HCT116 (cell line): Measurements from ENCODE around the gene STAG3. TPM values are rescaled to one million over a fixed set of nuclear protein-coding genes. Genes with fewer than 3 reads are reported as not detected.

Experiments used
- ATAC-seq: fragments of 200-7000 bp; cut with Tn5 transposase; 2 replicates; pipeline ENCODE4 v1.9.1; 2020; ENCODE audit warnings: mild to moderate bottlenecking, moderate library complexity
- BruUV-seq: library from RNA; stranded (reverse); fragments of 400-500 nt; replicated peaks from 2 replicates; lab custom pipeline; 2021; lab: Mats Ljungman, UMichigan
- CTCF ChIA-PET: fragments of 300-600 bp; sonication (Branson Sonifier 250); formaldehyde crosslinking; loops from one replicate; lab custom pipeline; 2021; ENCODE audit warnings: antibody characterized with exemption; lab: Charles Lee
- POLR2A ChIA-PET: fragments of 300-600, 350-600 bp; sonication (Branson Sonifier 250); formaldehyde crosslinking; loops from one replicate; lab custom pipeline; 2021; ENCODE audit warnings: antibody characterized with exemption; lab: Charles Lee
- RAD21 ChIA-PET, 2 experiments: fragments of 300-600 bp; sonication (Branson Sonifier 250); formaldehyde crosslinking; loops; one replicate each; lab custom pipeline; 2023; ENCODE audit warnings: low total read pairs in 2 of 2; ENCODE audit not compliant: uncharacterized antibody in 2 of 2, unreplicated experiment in 2 of 2, low non-redundant PET in 1 of 2; lab: Charles Lee
- DNase-seq: peaks from one replicate; pipeline ENCODE4 v3.0.0-alpha.2; 2010; ENCODE audit warnings: low read depth, low spot score
- H2AFZ ChIP-seq: fragments of 200-600 bp; shearing (Covaris generic), sonication (generic); 2 replicates; pipeline ENCODE4 v1.6.1; 2017; ENCODE audit warnings: low read depth, mixed run types, mixed read lengths, antibody characterized with exemption, low read length; ENCODE audit not compliant: poor library complexity, severe bottlenecking
- H3K27ac ChIP-seq: 2 replicates; pipeline ENCODE4 v1.5.1; 2012; ENCODE audit warnings: low read depth, low read length
- H3K27me3 ChIP-seq: fragments of 200-600 bp; sonication (generic); 2 replicates; pipeline ENCODE4 v1.6.1; 2016; ENCODE audit warnings: mixed run types, low read length, mixed read lengths; ENCODE audit not compliant: insufficient read depth
- H3K36me3 ChIP-seq, 2 experiments: fragments of 200-500 bp in 1 of 2; fragments of 200-600 bp in 1 of 2; sonication (Bioruptor generic) in 1 of 2; sonication (generic) in 1 of 2; 2 replicates each; pipeline versions ENCODE4 v1.5.1 to v1.6.1; 2014 to 2016; ENCODE audit warnings: low read length in 2 of 2, inconsistent platforms in 1 of 2, mixed read lengths in 1 of 2, mixed run types in 1 of 2; ENCODE audit not compliant: insufficient read depth in 2 of 2, control insufficient read depth in 1 of 2
- H3K4me1 ChIP-seq, 2 experiments: fragments of 200-600 bp in 1 of 2; sonication (generic) in 1 of 2; 2 replicates each; pipeline versions ENCODE4 v1.5.1 to v1.6.1; 2012 to 2017; ENCODE audit warnings: low read length in 2 of 2, inconsistent platforms in 1 of 2, mild to moderate bottlenecking in 1 of 2, mixed read lengths in 1 of 2, mixed run types in 1 of 2, moderate library complexity in 1 of 2; ENCODE audit not compliant: insufficient read depth in 2 of 2, control insufficient read depth in 1 of 2
- H3K4me2 ChIP-seq: fragments of 200-600 bp; sonication (generic); 2 replicates; pipeline ENCODE4 v1.6.1; 2017; ENCODE audit warnings: mixed run types, low read length, mixed read lengths
- H3K4me3 ChIP-seq, 2 experiments: fragments of 200-600 bp in 1 of 2; sonication (generic) in 1 of 2; replicated peaks in 1 of 2; 2 replicates each; pipeline ENCODE4 v1.5.1; 2011 to 2016; ENCODE audit warnings: low read length in 2 of 2, control low read depth in 1 of 2, low read depth in 1 of 2, mild to moderate bottlenecking in 1 of 2, mixed read lengths in 1 of 2, mixed run types in 1 of 2
- H3K79me2 ChIP-seq: fragments of 200-600 bp; sonication (generic); 2 replicates; pipeline ENCODE4 v1.6.1; 2017; ENCODE audit warnings: mild to moderate bottlenecking, mixed run types, low read length, moderate library complexity, mixed read lengths; ENCODE audit not compliant: insufficient read depth
- H3K9ac ChIP-seq: fragments of 200-600 bp; sonication (generic); 2 replicates; pipeline ENCODE4 v1.6.1; 2016; ENCODE audit warnings: low read length, mixed read lengths
- H3K9me2 ChIP-seq: fragments of 200-600 bp; sonication (generic), shearing (Covaris generic); 2 replicates; pipeline ENCODE4 v1.6.1; 2017; ENCODE audit warnings: mixed run types, mild to moderate bottlenecking, moderate library complexity; ENCODE audit not compliant: insufficient read depth
- H3K9me3 ChIP-seq, 2 experiments: fragments of 200-500 bp in 1 of 2; fragments of 200-600 bp in 1 of 2; sonication (Bioruptor generic) in 1 of 2; sonication (generic) in 1 of 2; 2 replicates each; pipeline ENCODE4 v1.6.1; 2014 to 2017; ENCODE audit warnings: low read length in 2 of 2, mixed read lengths in 2 of 2, inconsistent platforms in 1 of 2, low read depth in 1 of 2, mild to moderate bottlenecking in 1 of 2, mixed run types in 1 of 2, moderate library complexity in 1 of 2; ENCODE audit not compliant: control insufficient read depth in 1 of 2, insufficient read depth in 1 of 2
- H4K20me1 ChIP-seq: fragments of 200-600 bp; sonication (generic), shearing (Covaris generic); 2 replicates; pipeline ENCODE4 v1.6.1; 2017; ENCODE audit warnings: mixed run types, mild to moderate bottlenecking, moderate library complexity; ENCODE audit not compliant: insufficient read depth
- CBX3 ChIP-seq: IDR thresholded peaks from 2 replicates; pipeline ENCODE4 v1.6.1; 2012; ENCODE audit warnings: low read depth
- CEBPB ChIP-seq: IDR thresholded peaks from 2 replicates; pipeline ENCODE4 v1.6.1; 2012; ENCODE audit warnings: low read depth
- EGR1 ChIP-seq: IDR thresholded peaks from 2 replicates; pipeline ENCODE4 v1.6.1; 2012; ENCODE audit warnings: low read depth
- ELF1 ChIP-seq: IDR thresholded peaks from 2 replicates; pipeline ENCODE4 v1.6.1; 2012; ENCODE audit warnings: low read depth, borderline replicate concordance
- EZH2 ChIP-seq: fragments of 200-600 bp; sonication (generic); IDR thresholded peaks from 2 replicates; pipeline ENCODE4 v1.6.1; 2017; ENCODE audit warnings: antibody characterized with exemption, mixed run types
- FOSL1 ChIP-seq: IDR thresholded peaks from 2 replicates; pipeline ENCODE4 v1.6.1; 2012; ENCODE audit warnings: low read depth
- JUND ChIP-seq: IDR thresholded peaks from 2 replicates; pipeline ENCODE4 v1.6.1; 2012
- RAD21 ChIP-seq: IDR thresholded peaks from 2 replicates; pipeline ENCODE4 v1.6.1; 2012; ENCODE audit warnings: low read depth, mild to moderate bottlenecking
- SIN3A ChIP-seq: IDR thresholded peaks from 2 replicates; pipeline ENCODE4 v1.6.1; 2012; ENCODE audit warnings: low read depth
- SP1 ChIP-seq: IDR thresholded peaks from 2 replicates; pipeline ENCODE4 v1.6.1; 2012; ENCODE audit warnings: low read depth
- TCF7L2 ChIP-seq: IDR thresholded peaks from 2 replicates; pipeline ENCODE4 v1.7.0; 2011; ENCODE audit warnings: borderline replicate concordance, inconsistent platforms; ENCODE audit not compliant: insufficient read depth, insufficient read length; ENCODE audit errors: extremely low read depth
- ZFX ChIP-seq: fragments of 450-650 bp; IDR thresholded peaks from 2 replicates; pipeline ENCODE4 v1.6.1; 2017
- intact Hi-C: fragments of 100-400 bp; cut with micrococcal nuclease; formaldehyde crosslinking; loops from 2 replicates; pipeline ENCODE4 v1.10.0; 2022
- total RNA-seq: library from RNA; stranded (reverse); gene quantifications from one replicate; pipeline ENCODE4 v1.2.1, GENCODE V29; 2021; ENCODE audit not compliant: unreplicated experiment
- TF ChIP-seq, protein P1 (sequence below): IDR thresholded peaks from 2 replicates; pipeline ENCODE4 v1.6.1; 2012
- TF ChIP-seq, protein P2 (sequence below): IDR thresholded peaks from 2 replicates; pipeline ENCODE4 v1.6.1; 2012
- TF ChIP-seq, protein P3 (sequence below): IDR thresholded peaks from 2 replicates; pipeline ENCODE4 v1.6.1; 2012; ENCODE audit warnings: low read depth

Gene STAG3
- total RNA-seq, 1 experiment from 2014 or later, result 1.2 TPM

GRCh38 chr7:100148225-100148558 is 29.5 kb upstream of the STAG3 start:
- H3K79me2 ChIP-seq, result peaks cover 29% of the 10 kb centered on the region
- ATAC-seq (no peak), DNase-seq (no peak)
- ChIA-PET POLR2A (interaction anchor here (0.6 to 1.4 kb wide), 6 partner anchors 20 to 66 kb away, joined by 3 to 7 read pairs (median 3); partner anchors contain the start of genes GPC2 and STAG3), RAD21 (interaction anchor here in 1 of 2 experiments (0.6 kb wide), 1 partner anchor 14 kb away, joined by 6 read pairs; no protein-coding TSS in a partner anchor), CTCF (interaction anchor here (1.0 to 1.3 kb wide), 3 partner anchors 9 to 15 kb away, joined by 3 to 6 read pairs (median 4); no protein-coding TSS in a partner anchor)
- no peaks in the 10 kb centered on the region for H3K9me2 ChIP-seq
- H3K4me3 ChIP-seq, result peak overlapping the region; percentile 94 to 99
- no peaks in the 10 kb centered on the region for H4K20me1 ChIP-seq
- H3K9me3 ChIP-seq, result no peaks in the 10 kb centered on the region
- peak overlapping the region; percentile 49 for H3K27ac ChIP-seq
- no peaks in the 10 kb centered on the region for H3K27me3 ChIP-seq
- peak overlapping the region; percentile 55 for H3K9ac ChIP-seq
- intact Hi-C loops, result no loop called here
- peaks cover 9 to 21% of the 10 kb centered on the region in 2 experiments for H3K4me1 ChIP-seq
- no peak overlapping the region for H2AFZ ChIP-seq
- TSS peak; percentile 76 for BruUV-seq
- H3K4me2 ChIP-seq, result peak overlapping the region; percentile 95
- H3K36me3 ChIP-seq, result no peaks in the 10 kb centered on the region; a peak in 2 of 4 replicates
- TF ChIP-seq TCF7L2, result peak; percentile 2
- no peak for TF ChIP-seq ELF1
- TF ChIP-seq EZH2, result no peak
- TF ChIP-seq, protein P1, sequence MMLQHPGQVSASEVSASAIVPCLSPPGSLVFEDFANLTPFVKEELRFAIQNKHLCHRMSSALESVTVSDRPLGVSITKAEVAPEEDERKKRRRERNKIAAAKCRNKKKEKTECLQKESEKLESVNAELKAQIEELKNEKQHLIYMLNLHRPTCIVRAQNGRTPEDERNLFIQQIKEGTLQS, result no peak
- no peak for TF ChIP-seq ZFX

DNA sequence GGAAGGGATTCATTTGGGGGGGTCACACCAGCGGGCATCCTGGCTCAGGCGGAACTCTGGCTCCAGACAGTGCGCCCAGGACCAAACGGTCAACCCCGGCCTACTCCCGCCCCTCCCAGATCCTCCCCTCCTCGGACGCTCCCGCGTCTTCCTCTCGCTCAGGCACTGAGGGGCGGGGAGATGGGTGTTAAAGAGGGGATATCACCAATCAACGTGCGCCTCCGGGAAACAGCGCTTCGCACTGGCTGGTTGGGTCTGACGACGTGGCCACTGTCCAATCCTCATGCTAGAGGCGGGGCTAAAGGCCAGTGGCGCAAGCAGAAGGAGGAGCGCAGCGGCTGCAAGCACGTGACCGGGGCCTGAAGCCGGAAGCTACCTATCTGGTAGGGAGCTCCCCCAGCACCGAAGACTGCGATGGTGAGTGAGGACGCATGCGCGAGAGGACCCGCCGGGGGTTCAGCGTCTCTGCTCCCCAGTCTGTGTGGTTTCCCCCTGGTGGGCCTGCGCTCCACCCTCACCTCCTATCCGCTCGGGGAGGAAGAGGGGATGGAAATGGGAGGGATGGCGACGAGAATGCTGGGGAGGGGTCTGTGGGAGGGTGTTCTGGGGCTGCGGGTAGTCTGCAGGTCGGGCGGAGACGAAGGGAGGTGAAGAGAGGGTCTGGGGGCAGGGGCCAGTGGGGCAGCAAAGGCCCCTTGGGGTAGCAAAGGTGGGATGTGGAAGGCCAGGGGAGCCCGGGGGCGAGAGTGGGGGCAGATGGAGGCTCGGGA is 29.0 kb upstream of the STAG3 start, which contains the start of gene LAMTOR4:
LAMTOR4 (plus strand) TSS at position 360 of the 770 bp plus-strand sequence; CDS start at position 415, 55 bp downstream.
- Histone ChIP-seq H3K9me2 (no peaks in the 10 kb centered on the region), H4K20me1 (no peaks in the 10 kb centered on the region), H2AFZ (no peak within 1 kb of the TSS), H3K36me3 (peaks cover 0 to 3% of the 10 kb centered on the region in 2 experiments; a peak in 2 of 4 replicates), H3K79me2 (peaks cover 29% of the 10 kb centered on the region), H3K9ac (peak within 1 kb of the TSS; percentile 91), H3K4me2 (peak within 1 kb of the TSS; percentile 95), H3K27ac (peak within 1 kb of the TSS; percentile 70), H3K4me1 (peaks cover 9 to 21% of the 10 kb centered on the region in 2 experiments), H3K9me3 (no peaks in the 10 kb centered on the region), H3K27me3 (no peaks in the 10 kb centered on the region), H3K4me3 (peak within 1 kb of the TSS; percentile 94 to 99)
- ChIA-PET CTCF (interaction anchor here (0.7 to 1.3 kb wide), 4 partner anchors 8 to 18 kb away, joined by 3 to 6 read pairs (median 5); no protein-coding TSS in a partner anchor), POLR2A (interaction anchor here (0.6 to 1.4 kb wide), 10 partner anchors 15 to 288 kb away, joined by 3 to 7 read pairs (median 3); partner anchors contain the start of genes GPC2, PPP1R35, STAG3 and ZCWPW1), RAD21 (interaction anchor here (0.6 kb wide), 2 partner anchors 15 to 48 kb away, joined by 3 to 6 read pairs; no protein-coding TSS in a partner anchor)
- intact Hi-C loops, result no loop called here
- ATAC-seq (peak; percentile 98), DNase-seq (peak; percentile 99)
- no TSS peak for BruUV-seq
- TF ChIP-seq FOSL1, result no peak
- TF ChIP-seq, protein P2, sequence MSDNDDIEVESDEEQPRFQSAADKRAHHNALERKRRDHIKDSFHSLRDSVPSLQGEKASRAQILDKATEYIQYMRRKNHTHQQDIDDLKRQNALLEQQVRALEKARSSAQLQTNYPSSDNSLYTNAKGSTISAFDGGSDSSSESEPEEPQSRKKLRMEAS, result peak; percentile 89
- TF ChIP-seq JUND, result no peak
- no peak for TF ChIP-seq ZFX
- TF ChIP-seq EGR1, result no peak
- TF ChIP-seq, protein P1, result no peak
- TF ChIP-seq, protein P3, sequence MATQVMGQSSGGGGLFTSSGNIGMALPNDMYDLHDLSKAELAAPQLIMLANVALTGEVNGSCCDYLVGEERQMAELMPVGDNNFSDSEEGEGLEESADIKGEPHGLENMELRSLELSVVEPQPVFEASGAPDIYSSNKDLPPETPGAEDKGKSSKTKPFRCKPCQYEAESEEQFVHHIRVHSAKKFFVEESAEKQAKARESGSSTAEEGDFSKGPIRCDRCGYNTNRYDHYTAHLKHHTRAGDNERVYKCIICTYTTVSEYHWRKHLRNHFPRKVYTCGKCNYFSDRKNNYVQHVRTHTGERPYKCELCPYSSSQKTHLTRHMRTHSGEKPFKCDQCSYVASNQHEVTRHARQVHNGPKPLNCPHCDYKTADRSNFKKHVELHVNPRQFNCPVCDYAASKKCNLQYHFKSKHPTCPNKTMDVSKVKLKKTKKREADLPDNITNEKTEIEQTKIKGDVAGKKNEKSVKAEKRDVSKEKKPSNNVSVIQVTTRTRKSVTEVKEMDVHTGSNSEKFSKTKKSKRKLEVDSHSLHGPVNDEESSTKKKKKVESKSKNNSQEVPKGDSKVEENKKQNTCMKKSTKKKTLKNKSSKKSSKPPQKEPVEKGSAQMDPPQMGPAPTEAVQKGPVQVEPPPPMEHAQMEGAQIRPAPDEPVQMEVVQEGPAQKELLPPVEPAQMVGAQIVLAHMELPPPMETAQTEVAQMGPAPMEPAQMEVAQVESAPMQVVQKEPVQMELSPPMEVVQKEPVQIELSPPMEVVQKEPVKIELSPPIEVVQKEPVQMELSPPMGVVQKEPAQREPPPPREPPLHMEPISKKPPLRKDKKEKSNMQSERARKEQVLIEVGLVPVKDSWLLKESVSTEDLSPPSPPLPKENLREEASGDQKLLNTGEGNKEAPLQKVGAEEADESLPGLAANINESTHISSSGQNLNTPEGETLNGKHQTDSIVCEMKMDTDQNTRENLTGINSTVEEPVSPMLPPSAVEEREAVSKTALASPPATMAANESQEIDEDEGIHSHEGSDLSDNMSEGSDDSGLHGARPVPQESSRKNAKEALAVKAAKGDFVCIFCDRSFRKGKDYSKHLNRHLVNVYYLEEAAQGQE, result no peak
- no peak for TF ChIP-seq RAD21
- TF ChIP-seq TCF7L2, result peak; percentile 6
- no peak; the same call in 1 of the 2 replicates for TF ChIP-seq CEBPB
- TF ChIP-seq SIN3A, result no peak
- peak; percentile 99 for TF ChIP-seq SP1
- TF ChIP-seq EZH2, result no peak
- TF ChIP-seq CBX3, result no peak
